Panc1 (cell line): ENCODE data around the gene FARP2.

Experiments used
- CTCF ChIP-seq: fragments of 450-650 bp; IDR thresholded peaks from 2 replicates; pipeline ENCODE4 v1.5.1; 2017; ENCODE audit warnings: mild to moderate bottlenecking
- POLR2AphosphoS5 ChIP-seq: IDR thresholded peaks from 2 replicates; pipeline ENCODE4 v1.6.1; 2012; ENCODE audit warnings: mild to moderate bottlenecking, low read depth, low read length, moderate library complexity

- no peak for TF ChIP-seq POLR2AphosphoS5
- TF ChIP-seq CTCF, result no peak
Observed at GRCh38 chr2:241415196-241415595, 59.1 kb downstream of the FARP2 start.
